ENCODE data around the gene ZNF385C. TPM values are rescaled to one million over a fixed set of nuclear protein-coding genes. Genes with fewer than 3 reads are reported as not detected.

Gene ZNF385C
- total and polyA plus RNA-seq, 7 experiments from 2014 or later = 0.15 to 0.45 (median 0.23) TPM; not detected in 3

- Mint-ChIP-seq H3K4me3 (no peak overlapping the region), H3K27ac (no peak overlapping the region), H3K9me3 (no peaks in the 10 kb centered on the region), H3K36me3 (no peaks in the 10 kb centered on the region), H3K4me1 (no peaks in the 10 kb centered on the region), H3K27me3 (peaks cover 0 to 6% (median 0%) of the 10 kb centered on the region in 5 donors)
- ATAC-seq (no peak), DNase-seq (no peak)
- POLR2A ChIA-PET = no interaction called here
- Histone ChIP-seq H3K4me1 (ENCODE audit: control insufficient read depth in 2 of 2, insufficient read depth in 2 of 2, low read length in 2 of 2) (no peaks in the 10 kb centered on the region), H3K36me3 (ENCODE audit: control insufficient read depth in 2 of 3, insufficient read depth in 3 of 3, low read length in 3 of 3) (no peaks in the 10 kb centered on the region), H3K9me3 (ENCODE audit: control insufficient read depth in 2 of 3, low read length in 3 of 3) (no peaks in the 10 kb centered on the region), H3K4me3 (ENCODE audit: low read length) (no peak overlapping the region), H3K27ac (ENCODE audit: low read depth, low read length) (no peak overlapping the region), H3K27me3 (ENCODE audit: control insufficient read depth in 2 of 2, insufficient read depth in 2 of 2, low read length in 2 of 2) (no peaks in the 10 kb centered on the region)
- intact Hi-C loops (cut with micrococcal nuclease) = no loop called here
- CTCF ChIA-PET = interaction anchor here (0.7 kb wide), 1 partner anchor 68 kb away, joined by 6 read pairs; no protein-coding TSS in a partner anchor
Measured at GRCh38 chr17:42042598-42043319, 55.5 kb downstream of the ZNF385C start.

GRCh38 chr17:42041619-42042018, 56.7 kb downstream of the ZNF385C start:
- Histone ChIP-seq H3K27ac (ENCODE audit: low read depth, low read length) (no peak overlapping the region), H3K4me3 (ENCODE audit: low read length) (no peak overlapping the region), H3K27me3 (ENCODE audit: control insufficient read depth in 2 of 2, insufficient read depth in 2 of 2, low read length in 2 of 2) (no peaks in the 10 kb centered on the region), H3K36me3 (ENCODE audit: control insufficient read depth in 2 of 3, insufficient read depth in 3 of 3, low read length in 3 of 3) (no peaks in the 10 kb centered on the region), H3K4me1 (ENCODE audit: control insufficient read depth in 2 of 2, insufficient read depth in 2 of 2, low read length in 2 of 2) (no peaks in the 10 kb centered on the region), H3K9me3 (ENCODE audit: control insufficient read depth in 2 of 3, low read length in 3 of 3) (no peaks in the 10 kb centered on the region)
- H3K9me3 Mint-ChIP-seq = no peaks in the 10 kb centered on the region
- no peaks in the 10 kb centered on the region for H3K4me1 Mint-ChIP-seq
- H3K27me3 Mint-ChIP-seq = peaks cover 0 to 6% (median 0%) of the 10 kb centered on the region in 5 donors
- no peak for ATAC-seq
- H3K36me3 Mint-ChIP-seq = no peaks in the 10 kb centered on the region
- H3K4me3 Mint-ChIP-seq = no peak overlapping the region
- no peak for DNase-seq
- intact Hi-C loops (cut with micrococcal nuclease) = no loop called here
- ChIA-PET CTCF (interaction anchor here (0.5 kb wide), 1 partner anchor 26 kb away, joined by 3 read pairs; no protein-coding TSS in a partner anchor), POLR2A (interaction anchor here (1.2 kb wide), 1 partner anchor 76 kb away, joined by 3 read pairs; no protein-coding TSS in a partner anchor)
- no peak overlapping the region for H3K27ac Mint-ChIP-seq

- H3K9me3 Mint-ChIP-seq = no peaks in the 10 kb centered on the region
- no peaks in the 10 kb centered on the region for H3K36me3 Mint-ChIP-seq
- no peak overlapping the region for H3K27ac ChIP-seq (ENCODE audit: low read depth, low read length)
Measured at GRCh38 chr17:42040818-42041217, 57.5 kb downstream of the ZNF385C start.

GRCh38 chr17:42039794-42040763, 58.2 kb downstream of the ZNF385C start:
- H3K27ac ChIP-seq (ENCODE audit: low read depth, low read length) = no peak overlapping the region
- no peak overlapping the region for H3K4me3 ChIP-seq (ENCODE audit: low read length)
- Mint-ChIP-seq H3K27ac (no peak overlapping the region), H3K4me3 (peak overlapping the region in 2 of 10 donors; percentile 41), H3K27me3 (peaks cover 0 to 6% (median 0%) of the 10 kb centered on the region in 5 donors), H3K36me3 (no peaks in the 10 kb centered on the region), H3K4me1 (no peaks in the 10 kb centered on the region), H3K9me3 (no peaks in the 10 kb centered on the region)
- H3K36me3 ChIP-seq (ENCODE audit: control insufficient read depth in 2 of 3, insufficient read depth in 3 of 3, low read length in 3 of 3) = no peaks in the 10 kb centered on the region
- intact Hi-C loops (cut with micrococcal nuclease) = no loop called here
- ATAC-seq = no peak
- H3K4me1 ChIP-seq (ENCODE audit: control insufficient read depth in 2 of 2, insufficient read depth in 2 of 2, low read length in 2 of 2) = no peaks in the 10 kb centered on the region
- H3K9me3 ChIP-seq (ENCODE audit: control insufficient read depth in 2 of 3, low read length in 3 of 3) = no peaks in the 10 kb centered on the region
- no peak for DNase-seq
- H3K27me3 ChIP-seq (ENCODE audit: control insufficient read depth in 2 of 2, insufficient read depth in 2 of 2, low read length in 2 of 2) = no peaks in the 10 kb centered on the region
- ChIA-PET POLR2A (no interaction called here), CTCF (interaction anchor here (0.7 to 1.3 kb wide), 2 partner anchors 22 to 27 kb away, joined by 3 read pairs; no protein-coding TSS in a partner anchor)

More at GRCh38 chr17:42040818-42041217, 57.5 kb downstream of the ZNF385C start:
- H3K4me1 Mint-ChIP-seq = no peaks in the 10 kb centered on the region
- intact Hi-C loops (cut with micrococcal nuclease) = no loop called here
- no peak for ATAC-seq
- H3K4me3 Mint-ChIP-seq = no peak overlapping the region
- CTCF ChIA-PET = no interaction called here
- H3K9me3 ChIP-seq (ENCODE audit: control insufficient read depth in 2 of 3, low read length in 3 of 3) = no peaks in the 10 kb centered on the region
- H3K27me3 ChIP-seq (ENCODE audit: control insufficient read depth in 2 of 2, insufficient read depth in 2 of 2, low read length in 2 of 2) = no peaks in the 10 kb centered on the region
- no peaks in the 10 kb centered on the region for H3K36me3 ChIP-seq (ENCODE audit: control insufficient read depth in 2 of 3, insufficient read depth in 3 of 3, low read length in 3 of 3)
- H3K27ac Mint-ChIP-seq = no peak overlapping the region
- POLR2A ChIA-PET = interaction anchor here (0.6 to 1.2 kb wide), 2 partner anchors 16 to 75 kb away, joined by 3 to 6 read pairs; no protein-coding TSS in a partner anchor
- no peak for DNase-seq
- H3K27me3 Mint-ChIP-seq = peaks cover 0 to 6% (median 0%) of the 10 kb centered on the region in 5 donors
- no peaks in the 10 kb centered on the region for H3K4me1 ChIP-seq (ENCODE audit: control insufficient read depth in 2 of 2, insufficient read depth in 2 of 2, low read length in 2 of 2)
- no peak overlapping the region for H3K4me3 ChIP-seq (ENCODE audit: low read length)

GRCh38 chr17:42038221-42038973, 59.9 kb downstream of the ZNF385C start:
- ChIA-PET POLR2A (no interaction called here), CTCF (interaction anchor here (1.3 kb wide), 1 partner anchor 28 kb away, joined by 3 read pairs; no protein-coding TSS in a partner anchor)
- Mint-ChIP-seq H3K9me3 (no peaks in the 10 kb centered on the region), H3K4me3 (no peak overlapping the region), H3K4me1 (peaks cover 2 to 9% (median 8%) of the 10 kb centered on the region in 7 donors), H3K36me3 (no peaks in the 10 kb centered on the region), H3K27ac (no peak overlapping the region), H3K27me3 (peaks cover 0 to 9% (median 0%) of the 10 kb centered on the region in 5 donors)
- no peaks in the 10 kb centered on the region for H3K27me3 ChIP-seq (ENCODE audit: control insufficient read depth in 2 of 2, insufficient read depth in 2 of 2, low read length in 2 of 2)
- no peaks in the 10 kb centered on the region for H3K4me1 ChIP-seq (ENCODE audit: control insufficient read depth in 2 of 2, insufficient read depth in 2 of 2, low read length in 2 of 2)
- no peak for DNase-seq
- H3K9me3 ChIP-seq (ENCODE audit: control insufficient read depth in 2 of 3, low read length in 3 of 3) = no peaks in the 10 kb centered on the region
- intact Hi-C loops (cut with micrococcal nuclease) = no loop called here
- H3K27ac ChIP-seq (ENCODE audit: low read depth, low read length) = no peak overlapping the region
- H3K4me3 ChIP-seq (ENCODE audit: low read length) = no peak overlapping the region
- no peak for ATAC-seq
- H3K36me3 ChIP-seq (ENCODE audit: control insufficient read depth in 2 of 3, insufficient read depth in 3 of 3, low read length in 3 of 3) = no peaks in the 10 kb centered on the region

GRCh38 chr17:42034059-42034458, 64.2 kb downstream of the ZNF385C start:
- H3K27me3 Mint-ChIP-seq = peaks cover 0 to 9% (median 0%) of the 10 kb centered on the region in 5 donors
- Histone ChIP-seq H3K27ac (ENCODE audit: low read depth, low read length) (no peak overlapping the region), H3K9me3 (ENCODE audit: control insufficient read depth in 2 of 3, low read length in 3 of 3) (no peaks in the 10 kb centered on the region), H3K36me3 (ENCODE audit: control insufficient read depth in 2 of 3, insufficient read depth in 3 of 3, low read length in 3 of 3) (no peaks in the 10 kb centered on the region), H3K4me1 (ENCODE audit: control insufficient read depth in 2 of 2, insufficient read depth in 2 of 2, low read length in 2 of 2) (no peaks in the 10 kb centered on the region), H3K4me3 (ENCODE audit: low read length) (no peak overlapping the region), H3K27me3 (ENCODE audit: control insufficient read depth in 2 of 2, insufficient read depth in 2 of 2, low read length in 2 of 2) (no peaks in the 10 kb centered on the region)
- H3K4me1 Mint-ChIP-seq = peaks cover 2 to 9% (median 8%) of the 10 kb centered on the region in 7 donors
- ATAC-seq (no peak), DNase-seq (no peak)
- H3K36me3 Mint-ChIP-seq = no peaks in the 10 kb centered on the region
- POLR2A ChIA-PET = interaction anchor here (0.6 to 1.1 kb wide), 3 partner anchors 14 to 872 kb away, joined by 3 to 6 read pairs (median 3); partner anchors contain the start of gene NKIRAS2
- intact Hi-C loops (cut with micrococcal nuclease) = no loop called here
- H3K4me3 Mint-ChIP-seq = peak overlapping the region in 1 of 10 donors; percentile 46
- peak overlapping the region in 3 of 9 donors; percentile 13 to 64 (median 26) for H3K27ac Mint-ChIP-seq
- CTCF ChIA-PET = interaction anchor here (0.8 to 0.9 kb wide), 2 partner anchors 9 to 10 kb away, joined by 3 to 4 read pairs; no protein-coding TSS in a partner anchor
- H3K9me3 Mint-ChIP-seq = no peaks in the 10 kb centered on the region

Measured in naive thymus-derived CD4-positive, alpha-beta T cell (primary cell).